GM21526 (cell line): ENCODE measurements around the gene TYK2.

Experiments
- ATAC-seq: cut with Tn5 transposase; IDR thresholded peaks from one replicate; pipeline ENCODE4 v1.9.1; 2021; ENCODE audit warnings: moderate library complexity; ENCODE audit not compliant: unreplicated experiment, low FRiP score

TYK2 gene

GRCh38 chr19:10317045-10317856, 63.1 kb downstream of the TYK2 start:
- no peak for ATAC-seq

GRCh38 chr19:10316229-10317044, 63.9 kb downstream of the TYK2 start:
- no peak for ATAC-seq

- no peak for ATAC-seq
Measured at GRCh38 chr19:10315335-10316214, 64.8 kb downstream of the TYK2 start, which contains the start of gene FDX2. Gene FDX2 (minus strand): TSS chr19:10316015. CDS start chr19:10315996, 19 bp downstream.

- no peak for ATAC-seq
Measured at GRCh38 chr19:10309423-10309822, 70.9 kb downstream of the TYK2 start, which contains the start of gene ZGLP1. Gene ZGLP1 (minus strand): TSS chr19:10309815.

GRCh38 chr19:10306327-10306726, 74.0 kb downstream of the TYK2 start:
- ATAC-seq, result no peak

GRCh38 chr19:10305139-10305806, 75.1 kb downstream of the TYK2 start:
- no peak for ATAC-seq
